AG09309 (cell line): Measurements from ENCODE around the gene IGFN1.

Experiments used
- DNase-seq: peaks from one replicate; pipeline ENCODE4 v3.0.0-alpha.2; 2010; ENCODE audit warnings: low read depth
- H3K4me3 ChIP-seq: 2 replicates; pipeline ENCODE4 v1.5.1; 2011; ENCODE audit warnings: mild to moderate bottlenecking, low read depth, low read length, moderate library complexity; ENCODE audit not compliant: control insufficient read depth
- TF ChIP-seq, protein P1 (sequence below): IDR thresholded peaks from 2 replicates; pipeline ENCODE4 v1.5.1; 2011; ENCODE audit warnings: mild to moderate bottlenecking, low read depth, low read length, inconsistent platforms; ENCODE audit not compliant: insufficient read depth, control insufficient read depth; ENCODE audit errors: missing control alignments

Gene IGFN1

DNA sequence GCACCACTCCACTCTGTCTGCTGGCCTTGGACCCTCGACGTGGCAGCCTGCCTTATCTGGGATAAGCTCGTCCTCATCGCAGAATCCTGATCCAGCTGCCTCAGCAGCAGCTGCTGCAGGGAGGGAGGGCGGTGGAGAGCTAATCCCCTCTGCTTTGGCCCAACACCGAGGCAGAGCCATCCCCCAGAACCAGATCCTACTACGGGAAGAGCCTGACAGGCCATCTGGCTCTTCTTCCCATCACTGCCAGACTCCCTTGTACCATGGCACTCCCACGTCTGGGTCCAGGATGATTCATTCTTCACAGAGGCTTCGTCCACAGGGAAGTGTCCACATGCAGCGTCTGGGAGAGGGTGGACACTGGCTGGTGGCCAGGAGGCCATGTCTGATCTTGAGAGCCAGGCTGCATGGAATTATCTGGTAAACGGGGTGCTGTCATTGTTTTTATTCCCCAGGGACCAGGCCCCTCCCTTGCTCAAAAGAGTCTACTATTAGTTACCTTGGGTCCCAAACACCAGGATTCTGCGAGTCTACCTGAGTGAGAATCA, 78.1 kb downstream of the IGFN1 start:
- no peak overlapping the region for H3K4me3 ChIP-seq
- TF ChIP-seq, protein P1, sequence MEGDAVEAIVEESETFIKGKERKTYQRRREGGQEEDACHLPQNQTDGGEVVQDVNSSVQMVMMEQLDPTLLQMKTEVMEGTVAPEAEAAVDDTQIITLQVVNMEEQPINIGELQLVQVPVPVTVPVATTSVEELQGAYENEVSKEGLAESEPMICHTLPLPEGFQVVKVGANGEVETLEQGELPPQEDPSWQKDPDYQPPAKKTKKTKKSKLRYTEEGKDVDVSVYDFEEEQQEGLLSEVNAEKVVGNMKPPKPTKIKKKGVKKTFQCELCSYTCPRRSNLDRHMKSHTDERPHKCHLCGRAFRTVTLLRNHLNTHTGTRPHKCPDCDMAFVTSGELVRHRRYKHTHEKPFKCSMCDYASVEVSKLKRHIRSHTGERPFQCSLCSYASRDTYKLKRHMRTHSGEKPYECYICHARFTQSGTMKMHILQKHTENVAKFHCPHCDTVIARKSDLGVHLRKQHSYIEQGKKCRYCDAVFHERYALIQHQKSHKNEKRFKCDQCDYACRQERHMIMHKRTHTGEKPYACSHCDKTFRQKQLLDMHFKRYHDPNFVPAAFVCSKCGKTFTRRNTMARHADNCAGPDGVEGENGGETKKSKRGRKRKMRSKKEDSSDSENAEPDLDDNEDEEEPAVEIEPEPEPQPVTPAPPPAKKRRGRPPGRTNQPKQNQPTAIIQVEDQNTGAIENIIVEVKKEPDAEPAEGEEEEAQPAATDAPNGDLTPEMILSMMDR = no peak
- DNase-seq = peak; percentile 52

DNA sequence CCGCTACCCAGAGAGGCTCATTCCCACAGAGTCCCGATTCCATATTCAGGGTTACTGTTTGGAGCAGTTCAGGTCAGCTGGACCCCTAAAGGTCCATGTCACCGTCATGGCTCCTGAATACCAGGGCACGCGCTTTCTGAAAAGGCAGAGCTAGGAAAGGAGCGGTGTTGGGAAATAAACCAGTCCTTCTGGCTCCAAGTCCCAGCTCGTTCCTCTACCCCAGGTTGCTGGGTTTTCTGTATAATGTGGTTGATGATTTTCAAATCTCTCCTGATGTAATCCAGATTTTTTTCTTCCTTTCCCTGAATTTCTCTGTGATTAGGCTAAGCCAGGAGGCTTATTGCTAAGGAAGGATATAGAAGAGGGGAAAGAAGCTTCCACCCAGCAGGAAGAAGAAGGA, 78.7 kb downstream of the IGFN1 start:
- DNase-seq = no peak
- no peak overlapping the region for H3K4me3 ChIP-seq
- TF ChIP-seq, protein P1 = no peak

DNA sequence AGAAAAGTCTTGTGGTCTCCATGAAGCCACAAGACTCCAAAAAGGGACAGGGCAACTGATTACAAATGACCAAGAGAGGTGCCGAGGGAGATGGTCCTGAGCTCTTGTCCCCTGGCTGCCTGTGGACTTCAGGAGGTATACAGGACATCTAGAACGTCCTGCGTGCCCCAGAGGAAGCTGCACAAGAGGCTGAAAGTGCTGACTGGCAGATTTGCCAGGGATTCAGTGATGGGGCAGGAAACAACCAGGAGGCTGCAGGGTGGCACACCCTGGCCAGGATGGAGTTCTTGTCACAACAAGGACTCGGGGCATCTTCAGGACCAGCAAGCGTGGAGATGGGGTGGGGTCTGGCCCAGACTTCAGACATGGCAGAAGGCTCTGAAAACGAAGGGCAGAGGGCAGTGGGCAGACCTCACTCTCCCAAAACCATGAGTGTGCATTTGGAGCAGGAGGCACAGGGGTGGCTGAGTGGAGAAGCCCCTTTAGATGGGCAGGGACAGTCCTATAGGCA, 79.3 kb downstream of the IGFN1 start:
- H3K4me3 ChIP-seq = no peak overlapping the region
- TF ChIP-seq, protein P1 = no peak
- no peak for DNase-seq

DNA sequence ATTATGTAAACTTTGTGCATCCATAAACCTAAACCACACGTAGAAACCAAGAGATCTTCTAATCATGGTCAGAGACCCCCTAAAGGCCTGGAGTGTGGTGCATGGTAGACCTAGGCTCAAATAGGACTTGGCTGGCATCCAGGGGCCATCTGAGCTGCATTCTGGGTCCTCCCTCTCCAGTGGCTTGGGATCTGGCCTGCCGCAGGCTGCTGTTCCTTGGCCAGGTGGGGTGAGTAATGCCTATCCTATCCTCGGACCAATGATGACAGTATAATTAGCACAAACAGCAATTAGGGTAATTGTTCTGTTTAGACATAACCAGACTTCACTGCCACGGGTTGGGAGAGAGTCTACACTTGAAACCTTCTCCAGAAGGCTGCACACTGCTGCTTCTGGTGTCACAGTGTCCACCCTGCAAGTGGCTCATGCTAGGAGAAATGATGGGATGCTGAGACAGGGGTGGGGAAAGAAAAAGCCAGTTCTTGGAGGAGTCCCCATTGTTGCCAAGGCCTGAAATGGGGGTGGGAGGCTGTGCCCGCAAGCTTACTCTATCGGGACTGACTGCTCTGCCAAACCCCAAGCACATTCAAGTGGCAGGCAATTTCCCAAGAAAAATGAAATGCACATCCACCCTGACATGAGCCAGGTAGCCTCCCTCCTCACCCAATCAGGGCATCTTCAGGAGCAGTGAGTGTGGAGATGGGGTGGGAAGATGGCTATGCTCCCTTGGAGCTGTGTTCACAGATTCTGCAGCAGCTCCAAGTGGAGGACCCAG, 80.2 kb downstream of the IGFN1 start:
- H3K4me3 ChIP-seq = no peak overlapping the region
- DNase-seq = no peak
- TF ChIP-seq, protein P1 = no peak

DNA sequence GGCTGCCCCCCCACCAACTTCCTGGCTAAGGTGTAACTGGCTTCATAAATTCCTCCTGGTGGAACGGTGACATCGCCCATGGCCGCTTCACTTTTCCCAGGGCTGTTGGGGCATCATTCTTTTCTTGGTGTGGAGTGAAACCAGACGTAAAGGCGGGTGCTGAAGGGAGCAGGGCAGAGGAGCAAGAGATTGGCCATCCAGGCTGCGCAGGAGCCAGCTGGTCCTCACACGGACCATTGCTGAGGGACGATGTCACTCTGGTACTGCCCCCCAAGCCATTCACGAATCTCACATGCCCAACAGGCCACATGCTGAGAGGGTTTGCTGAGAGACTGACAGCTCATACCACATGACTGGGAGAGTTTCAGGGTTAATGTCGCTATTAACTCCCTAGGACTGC, 82.2 kb downstream of the IGFN1 start:
- no peak for DNase-seq
- H3K4me3 ChIP-seq = no peak overlapping the region
- TF ChIP-seq, protein P1 = no peak

DNA sequence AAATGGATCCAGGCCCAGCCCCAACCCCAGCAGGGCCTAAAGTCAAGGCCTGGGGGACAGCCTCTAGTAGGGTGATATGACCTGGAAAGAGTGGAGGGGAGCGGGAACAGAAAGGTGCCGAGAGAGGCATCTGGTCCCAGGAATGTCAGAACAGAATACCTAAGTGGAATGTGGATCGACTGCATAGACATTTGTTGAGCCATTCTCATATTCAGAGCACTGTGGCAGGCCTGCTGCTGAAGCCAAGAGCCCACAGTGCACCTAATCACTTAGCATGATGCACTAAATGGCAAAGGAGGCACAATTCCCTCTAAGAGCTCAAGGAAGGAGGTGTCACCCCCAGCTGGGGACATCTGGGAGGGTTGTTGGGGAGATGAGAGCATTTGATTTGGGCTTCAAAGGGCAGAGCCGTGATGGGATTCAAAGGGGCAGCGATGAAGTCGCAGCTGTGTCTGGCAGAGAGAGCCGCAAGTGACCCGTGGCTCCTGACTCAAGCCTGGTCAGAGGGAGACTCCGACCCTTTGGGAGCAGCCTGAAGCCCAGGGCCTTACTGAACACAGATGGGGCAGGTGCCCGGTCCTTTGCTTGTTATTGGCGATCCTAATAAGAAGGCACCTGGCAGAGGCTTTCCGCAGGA, 84.1 kb downstream of the IGFN1 start:
- TF ChIP-seq, protein P1 = no peak
- H3K4me3 ChIP-seq = no peak overlapping the region
- DNase-seq = no peak
